ENCODE data around the gene CD84.

CD84 gene

DNA sequence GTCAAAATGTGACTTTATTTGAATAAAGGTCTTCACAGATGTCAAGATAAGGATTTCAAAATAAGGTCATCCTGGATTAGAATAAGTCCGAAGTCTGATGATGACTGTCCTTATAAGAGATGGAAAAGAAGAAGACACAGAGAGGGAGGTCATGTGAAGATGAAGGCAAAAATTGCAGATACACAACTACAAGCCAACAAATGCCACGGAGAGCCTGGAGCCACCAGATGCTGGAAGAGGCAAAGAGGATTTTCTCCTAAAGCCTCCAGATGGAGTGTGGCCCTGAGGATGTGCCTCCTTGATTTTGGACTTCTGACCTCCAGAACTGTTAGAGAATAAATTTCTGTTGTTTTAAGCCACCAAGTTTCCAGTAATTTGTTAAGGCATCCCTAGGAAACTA, 36.4 kb upstream of the CD84 start:
- Histone ChIP-seq H3K79me2 (ENCODE audit: insufficient read depth, low read depth) (no peaks in the 10 kb centered on the region), H3K27ac (no peak overlapping the region), H3K27me3 (ENCODE audit: insufficient read depth, low read depth) (no peaks in the 10 kb centered on the region), H2AFZ (ENCODE audit: low read depth) (no peak overlapping the region), H3K4me2 (no peak overlapping the region), H4K20me1 (ENCODE audit: insufficient read depth) (no peaks in the 10 kb centered on the region), H3K36me3 (ENCODE audit: insufficient read depth) (no peaks in the 10 kb centered on the region), H3K9ac (no peak overlapping the region), H3K4me3 (IDR thresholded peaks at IDR 0.05; ENCODE audit: insufficient read depth, low read depth, low read length) (no peak overlapping the region), H3K4me1 (ENCODE audit: low read depth, poor library complexity, severe bottlenecking) (no peaks in the 10 kb centered on the region)
- TF ChIP-seq, protein P1, sequence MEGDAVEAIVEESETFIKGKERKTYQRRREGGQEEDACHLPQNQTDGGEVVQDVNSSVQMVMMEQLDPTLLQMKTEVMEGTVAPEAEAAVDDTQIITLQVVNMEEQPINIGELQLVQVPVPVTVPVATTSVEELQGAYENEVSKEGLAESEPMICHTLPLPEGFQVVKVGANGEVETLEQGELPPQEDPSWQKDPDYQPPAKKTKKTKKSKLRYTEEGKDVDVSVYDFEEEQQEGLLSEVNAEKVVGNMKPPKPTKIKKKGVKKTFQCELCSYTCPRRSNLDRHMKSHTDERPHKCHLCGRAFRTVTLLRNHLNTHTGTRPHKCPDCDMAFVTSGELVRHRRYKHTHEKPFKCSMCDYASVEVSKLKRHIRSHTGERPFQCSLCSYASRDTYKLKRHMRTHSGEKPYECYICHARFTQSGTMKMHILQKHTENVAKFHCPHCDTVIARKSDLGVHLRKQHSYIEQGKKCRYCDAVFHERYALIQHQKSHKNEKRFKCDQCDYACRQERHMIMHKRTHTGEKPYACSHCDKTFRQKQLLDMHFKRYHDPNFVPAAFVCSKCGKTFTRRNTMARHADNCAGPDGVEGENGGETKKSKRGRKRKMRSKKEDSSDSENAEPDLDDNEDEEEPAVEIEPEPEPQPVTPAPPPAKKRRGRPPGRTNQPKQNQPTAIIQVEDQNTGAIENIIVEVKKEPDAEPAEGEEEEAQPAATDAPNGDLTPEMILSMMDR (conservative IDR thresholded peaks at IDR 0.05; ENCODE audit: low read depth, low read length), result no peak

DNA sequence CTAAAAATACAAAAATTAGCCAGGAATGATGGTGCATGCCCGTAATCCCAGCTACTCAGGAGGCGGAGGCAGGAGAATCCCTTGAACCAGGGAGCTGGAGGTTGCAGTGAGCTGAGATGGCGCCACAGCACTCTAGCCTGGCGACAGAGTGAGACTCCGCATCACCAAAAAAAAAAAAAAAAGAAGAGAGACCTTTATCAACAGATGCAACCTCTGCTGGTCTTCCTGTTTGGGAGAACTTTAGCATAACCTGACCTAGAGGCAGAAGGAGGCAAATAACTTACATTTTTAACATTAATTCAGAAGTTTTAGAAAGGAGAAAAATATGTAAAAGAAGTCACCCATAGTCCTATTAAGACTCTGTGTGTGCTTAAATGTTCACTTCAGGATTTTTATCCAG, 35.1 kb upstream of the CD84 start:
- no peaks in the 10 kb centered on the region for H4K20me1 ChIP-seq (ENCODE audit: insufficient read depth)
- no peaks in the 10 kb centered on the region for H3K27me3 ChIP-seq (ENCODE audit: insufficient read depth, low read depth)
- H3K4me3 ChIP-seq (IDR thresholded peaks at IDR 0.05; ENCODE audit: insufficient read depth, low read depth, low read length), result no peak overlapping the region
- no peak overlapping the region for H2AFZ ChIP-seq (ENCODE audit: low read depth)
- H3K36me3 ChIP-seq (ENCODE audit: insufficient read depth), result no peaks in the 10 kb centered on the region
- H3K79me2 ChIP-seq (ENCODE audit: insufficient read depth, low read depth), result no peaks in the 10 kb centered on the region
- no peak overlapping the region for H3K9ac ChIP-seq
- H3K4me1 ChIP-seq (ENCODE audit: low read depth, poor library complexity, severe bottlenecking), result no peaks in the 10 kb centered on the region
- H3K4me2 ChIP-seq, result no peak overlapping the region
- TF ChIP-seq, protein P1 (conservative IDR thresholded peaks at IDR 0.05; ENCODE audit: low read depth, low read length), result no peak
- no peak overlapping the region for H3K27ac ChIP-seq

DNA sequence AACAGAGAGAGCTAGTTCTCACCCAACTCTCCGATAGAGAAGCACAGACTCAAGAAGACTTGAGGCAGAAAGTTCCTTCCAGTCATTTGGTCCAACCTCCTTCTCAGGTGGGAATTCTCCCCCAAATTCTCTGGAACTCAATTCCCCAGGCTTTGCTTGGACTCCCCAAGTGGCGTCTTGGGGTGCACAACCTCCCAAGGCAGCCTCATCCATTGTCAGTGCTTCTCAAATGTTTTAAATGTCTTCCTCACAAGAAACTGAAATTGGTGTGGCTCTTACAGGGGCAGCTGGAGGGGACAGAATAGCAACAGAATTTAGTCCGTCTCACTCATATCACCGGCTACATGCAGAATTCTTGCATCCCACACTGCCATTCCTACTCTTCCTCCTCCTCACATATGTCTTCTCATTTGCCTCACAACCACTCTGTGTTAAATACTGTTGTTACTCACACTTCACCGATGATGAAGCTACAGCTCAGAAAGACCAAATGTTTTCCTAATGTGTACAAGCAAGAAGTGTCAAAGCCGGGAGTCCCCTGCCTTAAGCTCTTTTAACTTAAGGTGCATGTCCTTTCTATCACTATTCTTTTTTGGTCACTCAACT, 33.4 kb upstream of the CD84 start:
- H3K27me3 ChIP-seq (ENCODE audit: insufficient read depth, low read depth), result no peaks in the 10 kb centered on the region
- H3K36me3 ChIP-seq (ENCODE audit: insufficient read depth), result no peaks in the 10 kb centered on the region
- no peak overlapping the region for H3K9ac ChIP-seq
- H2AFZ ChIP-seq (ENCODE audit: low read depth), result no peak overlapping the region
- no peaks in the 10 kb centered on the region for H3K4me1 ChIP-seq (ENCODE audit: low read depth, poor library complexity, severe bottlenecking)
- H3K27ac ChIP-seq, result no peak overlapping the region
- TF ChIP-seq, protein P1 (conservative IDR thresholded peaks at IDR 0.05; ENCODE audit: low read depth, low read length), result no peak
- H3K79me2 ChIP-seq (ENCODE audit: insufficient read depth, low read depth), result no peaks in the 10 kb centered on the region
- no peaks in the 10 kb centered on the region for H4K20me1 ChIP-seq (ENCODE audit: insufficient read depth)
- no peak overlapping the region for H3K4me3 ChIP-seq (IDR thresholded peaks at IDR 0.05; ENCODE audit: insufficient read depth, low read depth, low read length)
- H3K4me2 ChIP-seq, result no peak overlapping the region

DNA sequence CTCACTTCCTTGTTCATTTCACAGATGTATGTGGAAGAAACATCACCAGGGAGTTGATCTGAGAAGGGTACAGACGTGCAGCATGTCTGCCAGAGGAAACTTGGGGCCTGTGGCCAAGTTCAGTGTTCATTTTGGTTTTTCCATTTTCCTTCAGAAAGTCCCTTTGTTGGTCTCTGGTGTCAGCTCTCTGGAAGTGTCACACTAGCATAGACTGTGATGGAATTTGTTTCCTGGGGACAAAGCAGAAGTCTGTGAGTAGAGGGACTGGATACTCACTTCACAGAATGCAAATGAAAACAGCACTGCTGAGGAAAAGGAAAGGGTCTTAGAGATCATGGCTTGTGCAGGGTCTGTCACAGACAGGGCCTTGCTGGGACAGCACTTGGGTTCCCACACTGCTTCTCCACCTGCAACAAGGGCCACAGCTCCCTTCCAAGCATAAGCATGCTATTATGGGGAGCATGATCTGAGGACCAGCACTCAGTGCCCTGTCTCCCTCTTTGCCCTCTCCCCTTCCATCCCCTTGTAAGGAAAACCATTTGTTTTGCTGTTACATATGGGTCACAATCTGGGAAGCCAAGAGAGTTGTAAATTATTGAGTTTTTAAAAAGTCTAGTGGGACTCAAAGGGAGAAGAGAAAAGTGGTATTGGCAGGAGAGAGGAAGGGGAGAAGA, 31.4 kb upstream of the CD84 start:
- no peaks in the 10 kb centered on the region for H3K79me2 ChIP-seq (ENCODE audit: insufficient read depth, low read depth)
- no peak overlapping the region for H3K4me3 ChIP-seq (IDR thresholded peaks at IDR 0.05; ENCODE audit: insufficient read depth, low read depth, low read length)
- H3K9ac ChIP-seq, result no peak overlapping the region
- TF ChIP-seq, protein P1 (conservative IDR thresholded peaks at IDR 0.05; ENCODE audit: low read depth, low read length), result no peak
- H3K27ac ChIP-seq, result no peak overlapping the region
- no peak overlapping the region for H3K4me2 ChIP-seq
- no peaks in the 10 kb centered on the region for H3K27me3 ChIP-seq (ENCODE audit: insufficient read depth, low read depth)
- H2AFZ ChIP-seq (ENCODE audit: low read depth), result no peak overlapping the region
- H3K36me3 ChIP-seq (ENCODE audit: insufficient read depth), result no peaks in the 10 kb centered on the region
- H3K4me1 ChIP-seq (ENCODE audit: low read depth, poor library complexity, severe bottlenecking), result peaks cover 18% of the 10 kb centered on the region
- no peaks in the 10 kb centered on the region for H4K20me1 ChIP-seq (ENCODE audit: insufficient read depth)
